ENCODE results near the gene FAM169A.
"Not testable (repeated sequence)": the region's sequence is repeated elsewhere in the genome, so short reads cannot be mapped to it uniquely, and the experiment has no call there.

Gene FAM169A

DNA sequence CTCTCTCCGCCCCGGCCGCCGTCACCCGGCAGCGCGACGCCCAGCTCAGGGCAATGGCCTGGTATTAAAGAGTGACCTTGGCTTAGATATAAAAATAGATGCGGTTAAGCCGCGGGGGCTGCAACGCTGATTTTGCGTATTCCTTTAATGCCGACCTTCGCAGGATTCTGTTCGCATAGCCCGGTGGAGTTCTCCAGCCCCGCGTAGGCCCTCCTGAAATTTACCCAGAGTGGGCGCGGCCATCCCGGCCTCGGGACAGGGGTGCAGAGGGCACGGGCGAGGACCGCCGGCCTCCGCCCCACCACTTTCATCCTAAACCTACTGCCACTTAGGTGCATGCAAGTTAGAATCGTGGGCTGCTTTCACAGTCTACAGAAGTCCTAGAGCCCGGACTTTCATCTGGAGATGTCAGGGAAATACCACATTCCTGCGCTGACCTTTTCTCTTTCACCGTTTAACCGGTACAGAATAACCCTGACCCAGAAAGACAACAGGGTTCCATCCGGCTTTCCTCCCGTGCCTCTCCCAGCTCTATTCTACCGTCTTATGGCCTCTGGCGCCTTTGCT lies 492 bp upstream of the FAM169A start:
- no peak for DNase-seq

DNA sequence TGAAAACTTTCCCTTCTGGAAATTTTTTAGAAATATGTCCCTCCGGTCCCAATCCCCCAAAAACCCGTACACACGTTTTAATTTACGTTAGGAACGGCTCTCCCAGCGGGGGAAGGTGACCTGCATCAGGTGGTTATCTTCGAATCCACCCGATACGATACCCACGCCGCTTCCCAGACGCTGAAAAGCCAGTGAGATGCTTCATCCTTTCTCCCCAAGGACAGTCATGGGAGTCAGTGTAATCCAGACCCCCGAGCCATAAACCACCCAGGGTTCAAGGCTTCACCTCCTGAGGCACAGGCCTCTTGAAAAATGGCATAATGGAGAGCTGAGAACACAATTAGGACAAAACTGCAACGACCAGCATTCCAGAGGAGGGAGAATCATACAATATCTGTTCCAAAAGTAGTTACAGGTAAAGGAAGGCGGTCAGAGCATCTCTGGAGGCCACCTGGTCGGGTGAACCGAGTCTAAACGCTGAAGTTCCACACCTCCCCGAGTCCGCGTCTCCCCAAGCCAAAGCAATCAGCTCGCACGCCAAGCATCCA lies 857 bp downstream of the FAM169A start:
- no peak for DNase-seq

DNA sequence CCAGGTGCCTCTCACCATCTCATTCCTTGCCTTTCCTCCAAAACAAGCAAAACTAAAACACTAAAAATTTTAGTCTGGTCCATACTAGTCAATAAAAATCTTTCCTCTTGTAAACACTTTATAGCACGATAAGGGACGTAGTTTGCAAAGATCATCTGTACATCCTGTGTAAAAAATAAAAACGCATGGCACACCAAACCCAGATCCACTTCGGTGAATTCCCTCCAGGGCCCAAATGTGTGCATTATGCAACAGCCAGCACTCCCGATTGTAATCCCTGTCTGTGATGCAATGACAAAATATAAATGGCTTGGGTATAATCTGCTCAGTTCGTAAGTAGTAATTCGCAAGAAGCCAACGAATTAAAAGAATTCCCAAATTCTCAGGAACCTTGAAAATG lies 1.4 kb downstream of the FAM169A start:
- DNase-seq = no peak

DNA sequence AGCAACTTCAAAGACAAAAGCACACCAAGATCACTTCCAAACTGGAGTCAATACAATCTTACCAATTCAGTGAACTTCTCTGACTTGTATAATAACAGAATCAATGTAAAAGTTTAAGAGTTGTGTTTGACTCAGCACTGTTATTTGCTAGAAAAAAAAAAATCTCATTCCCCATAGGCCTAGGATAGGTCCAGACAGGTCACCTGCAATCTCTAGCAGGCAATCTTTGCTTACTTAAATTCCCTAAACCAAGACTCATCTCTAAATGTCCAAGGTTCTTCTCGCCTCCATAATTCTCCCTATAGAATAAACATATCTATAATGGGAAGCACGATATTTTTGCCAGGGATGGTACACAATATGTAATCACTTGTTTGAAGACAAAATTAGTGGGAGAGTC lies 2.5 kb downstream of the FAM169A start:
- no peak for DNase-seq

DNA sequence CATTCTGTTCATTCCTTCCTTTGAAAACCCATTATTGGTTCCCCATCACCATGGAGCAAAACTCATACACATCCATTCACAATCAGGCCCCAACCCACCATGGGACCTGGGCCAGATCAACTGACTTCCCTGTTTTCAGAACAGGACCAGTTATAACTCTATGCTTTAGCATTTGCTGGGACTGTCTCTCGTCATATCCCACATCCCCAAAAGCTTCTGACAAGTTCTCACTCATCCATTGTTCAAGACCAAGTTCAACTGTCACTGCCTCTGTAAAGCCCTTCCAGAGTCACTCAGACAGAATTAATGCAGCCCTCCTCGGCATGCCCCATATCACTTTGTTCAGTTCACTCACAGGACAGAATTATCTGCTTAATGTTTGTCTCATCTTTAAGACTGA lies 4.0 kb downstream of the FAM169A start:
- no peak for DNase-seq

DNA sequence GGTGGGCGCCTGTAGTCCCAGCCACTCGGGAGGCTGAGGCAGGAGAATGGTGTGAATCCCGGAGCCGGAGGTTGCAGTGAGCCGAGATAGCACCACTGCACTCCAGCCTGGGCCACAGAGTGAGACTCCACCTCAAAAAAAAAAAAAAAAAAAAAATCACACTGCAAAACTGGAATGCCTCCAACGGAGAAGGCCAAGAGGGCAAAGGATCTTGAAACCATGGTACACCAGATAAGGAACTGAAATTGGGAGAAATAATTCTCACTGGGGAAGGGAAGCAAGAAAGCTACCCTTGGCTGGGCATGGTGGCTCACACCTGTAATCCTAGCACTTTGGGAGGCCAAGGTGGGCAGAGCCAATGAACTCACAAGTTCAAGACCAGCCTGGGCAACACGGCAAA lies 9.2 kb downstream of the FAM169A start:
- not testable (repeated sequence) for DNase-seq

DNA sequence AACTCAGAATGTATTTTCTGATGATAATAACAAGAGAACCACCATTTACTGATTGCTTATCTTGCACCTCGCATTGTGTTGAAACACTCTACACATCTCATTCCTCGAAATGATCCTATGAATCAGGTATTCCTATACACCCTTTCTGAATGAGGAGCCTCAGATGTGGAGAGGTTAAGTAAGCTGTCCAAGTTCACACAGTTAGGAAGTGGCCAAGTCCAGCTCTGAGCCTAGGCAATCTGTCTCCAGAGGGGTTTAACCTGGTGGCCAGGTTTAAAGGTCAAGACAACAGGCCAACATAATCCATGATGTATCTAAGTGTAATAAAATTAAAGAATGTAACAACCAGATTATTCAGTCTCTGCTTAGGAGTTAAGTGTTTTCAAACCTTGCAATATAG lies 12.9 kb downstream of the FAM169A start:
- DNase-seq = no peak

DNA sequence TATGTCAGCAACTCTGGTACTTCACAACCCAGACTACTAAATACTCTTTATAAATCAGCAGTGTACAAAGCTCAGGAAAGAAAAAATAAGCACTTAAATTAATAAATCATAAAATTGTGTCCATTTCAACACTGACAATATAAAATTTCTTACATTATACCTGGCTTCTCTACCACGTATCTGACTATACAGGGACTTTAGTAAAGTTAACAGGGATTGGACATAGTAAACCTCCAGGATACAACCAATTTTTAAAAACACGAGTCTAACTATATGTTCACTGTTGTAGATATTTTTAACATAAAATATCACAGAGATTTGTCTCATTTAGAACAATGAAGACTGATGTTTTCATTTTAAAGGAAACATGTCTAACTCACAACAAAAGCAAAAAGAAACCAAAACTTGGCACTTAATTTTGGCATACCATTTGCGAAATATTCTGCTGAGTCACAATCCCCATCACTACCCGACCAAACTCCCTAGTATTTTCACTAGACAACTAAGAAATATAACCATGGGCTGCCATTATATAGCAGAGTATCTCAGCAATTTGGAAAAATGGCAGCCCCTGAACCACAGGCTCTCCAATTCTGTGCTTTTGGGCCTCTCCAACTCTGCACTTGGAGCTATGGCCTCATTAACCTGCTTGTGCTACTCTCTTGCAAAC lies 14.4 kb downstream of the FAM169A start:
- DNase-seq = no peak

DNA sequence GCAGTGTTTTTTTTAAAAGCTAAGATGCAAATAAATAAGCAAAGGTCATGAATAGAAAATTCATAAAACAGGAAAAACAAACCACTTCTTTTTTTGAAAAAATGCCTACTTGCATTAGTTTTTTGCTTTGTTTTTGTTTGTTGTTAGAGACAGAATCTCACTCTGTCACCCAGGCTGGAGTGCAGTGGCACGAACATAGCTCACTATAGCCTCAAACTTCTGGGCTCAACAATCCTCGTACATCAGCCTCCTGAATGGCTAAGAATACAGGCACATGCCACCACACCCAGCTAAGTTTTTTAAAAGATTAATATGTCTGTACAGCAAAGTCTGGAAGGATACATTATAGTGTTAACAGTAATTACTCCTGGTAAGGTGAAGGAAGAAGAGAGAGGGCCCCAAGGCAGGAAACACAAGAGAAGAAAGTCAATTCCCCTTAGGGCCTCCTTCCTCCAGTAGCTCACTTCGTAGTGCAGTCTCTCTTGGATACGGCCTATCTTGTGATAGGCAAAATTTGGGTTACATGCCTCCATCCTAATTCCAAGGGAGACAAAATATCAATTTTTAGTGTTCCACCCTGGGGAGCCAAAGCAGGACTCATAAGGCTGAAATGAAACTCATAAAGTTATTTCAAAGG lies 15.3 kb downstream of the FAM169A start:
- DNase-seq = no peak

DNA sequence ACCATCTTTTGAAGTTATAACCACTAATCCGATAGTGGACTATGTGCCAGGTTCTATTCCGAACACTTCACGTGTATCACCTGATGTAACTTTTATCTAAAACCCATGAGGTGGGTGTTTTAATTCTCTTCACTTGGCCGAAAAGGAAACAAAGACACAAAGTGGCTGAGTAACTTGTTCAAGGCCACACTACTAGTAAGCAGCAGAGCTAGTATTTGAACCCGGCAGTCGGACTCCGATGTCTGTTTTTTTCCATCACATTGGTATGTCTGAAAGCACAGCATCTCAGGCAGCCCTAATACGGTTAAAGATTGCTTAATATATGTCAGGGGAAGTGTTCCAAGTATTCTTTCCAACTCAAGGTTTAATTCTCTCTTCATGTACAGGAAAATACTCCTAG lies 16.2 kb downstream of the FAM169A start:
- no peak for DNase-seq

DNA sequence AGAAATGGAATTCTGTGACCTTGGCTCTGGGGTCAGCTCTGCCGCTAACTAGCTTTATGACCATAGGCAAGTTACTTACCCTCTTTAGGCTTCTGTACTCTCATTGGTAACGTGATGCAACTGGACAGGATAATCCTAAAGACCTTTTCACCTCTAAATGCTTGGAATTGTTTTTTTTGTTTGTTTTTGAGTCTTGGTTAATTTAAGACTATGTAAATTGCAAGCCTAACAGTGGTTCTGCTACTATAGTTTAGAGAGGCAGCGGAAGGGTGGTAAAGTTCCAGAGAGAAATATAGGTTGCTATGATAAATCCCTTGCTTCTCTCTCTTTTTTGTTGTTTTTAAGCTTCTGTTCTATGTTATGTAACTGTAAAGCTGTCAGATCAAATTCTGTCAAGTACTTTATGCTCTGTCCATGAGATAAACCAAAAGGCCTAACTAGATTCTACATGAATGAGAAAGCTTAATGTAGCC lies 17.6 kb downstream of the FAM169A start:
- no peak for DNase-seq

DNA sequence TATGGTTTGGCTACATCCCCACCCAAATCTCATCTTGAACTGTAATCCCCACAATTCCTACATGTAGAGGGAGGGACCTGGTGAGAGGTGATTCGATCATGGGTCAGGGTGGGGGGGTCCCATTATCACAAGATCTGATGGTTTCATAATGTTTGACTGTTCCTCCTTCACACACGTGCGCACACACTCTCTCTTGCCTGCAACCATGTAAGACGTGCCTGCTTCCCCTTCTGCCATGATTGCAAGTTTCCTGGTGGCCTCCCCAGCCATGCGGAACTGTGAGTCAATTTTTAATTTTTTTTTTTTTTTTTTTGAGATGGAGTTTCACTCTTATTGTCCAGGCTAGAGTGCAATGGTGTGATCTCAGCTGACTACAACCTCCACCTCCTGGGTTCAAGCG lies 27.0 kb downstream of the FAM169A start:
- no peak for DNase-seq

DNA sequence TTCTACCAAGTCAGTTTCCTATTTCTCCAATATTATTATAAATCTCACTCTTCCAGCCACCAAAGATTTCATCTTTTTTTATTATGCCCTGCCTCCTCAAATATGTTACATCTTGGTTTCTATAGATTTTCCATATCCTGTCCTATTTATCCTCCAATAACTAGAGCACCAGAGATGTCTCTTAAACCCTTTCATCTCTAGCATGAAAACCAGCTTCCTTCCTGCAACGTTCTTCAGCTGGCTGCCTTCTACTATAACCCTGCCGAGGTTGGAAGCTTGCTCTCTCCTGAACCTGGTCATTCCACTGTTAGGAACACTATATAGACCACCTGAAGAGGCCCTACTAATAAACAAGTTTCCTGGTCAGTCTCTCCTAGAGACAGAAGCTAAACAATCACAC lies 27.9 kb downstream of the FAM169A start:
- no peak for DNase-seq

DNA sequence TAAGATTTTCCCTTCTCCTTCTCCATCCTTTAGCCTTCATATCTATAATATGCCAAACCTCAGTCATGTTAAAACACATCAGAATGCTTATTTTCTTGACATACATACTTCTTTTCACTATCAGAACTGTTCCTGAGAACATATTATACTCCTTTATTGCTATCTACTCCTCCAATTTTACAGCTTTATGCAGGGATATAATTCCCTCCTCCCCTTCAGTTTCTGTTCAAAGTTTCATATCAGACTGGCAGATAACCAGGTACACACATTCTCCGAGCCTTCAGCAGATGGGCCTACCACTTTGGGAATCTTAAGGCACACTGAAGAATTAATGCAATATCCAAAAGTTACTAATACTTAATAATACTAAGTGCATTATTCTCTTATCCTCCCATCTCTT lies 29.1 kb downstream of the FAM169A start:
- DNase-seq = no peak

DNA sequence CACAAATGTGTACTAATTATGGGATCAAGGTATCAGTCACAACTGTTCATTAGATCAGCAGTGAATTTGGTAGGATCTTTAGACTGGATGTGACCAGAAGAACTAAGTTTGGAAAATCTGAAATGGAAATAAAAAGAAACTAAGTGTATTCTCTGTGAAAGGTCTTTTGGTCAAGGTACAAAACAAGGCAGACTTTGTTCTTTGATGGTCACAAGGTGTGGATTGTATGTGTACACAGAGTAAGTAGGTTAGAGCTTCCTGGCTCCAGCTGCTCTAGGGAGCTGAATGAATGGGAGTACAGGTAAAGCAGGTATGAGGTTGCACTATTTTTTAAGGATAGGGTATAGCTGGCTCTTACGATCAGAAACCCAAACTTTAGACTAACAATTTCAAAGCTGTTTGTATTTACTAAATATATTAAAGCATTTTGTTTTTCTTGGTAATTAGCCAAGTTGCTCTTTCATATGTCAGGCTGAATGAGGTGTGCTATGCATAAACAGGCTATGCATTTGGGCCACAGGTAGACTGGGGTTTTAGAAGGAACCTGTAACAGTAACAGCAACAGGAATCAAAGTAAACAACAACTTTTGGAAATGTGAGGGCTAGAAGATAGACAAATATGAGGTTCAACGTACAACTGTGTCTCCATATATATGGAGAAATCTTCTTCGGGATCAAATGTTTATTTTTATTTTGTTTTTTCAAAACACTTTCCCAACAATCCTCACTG lies 32.5 kb downstream of the FAM169A start:
- DNase-seq = no peak

DNA sequence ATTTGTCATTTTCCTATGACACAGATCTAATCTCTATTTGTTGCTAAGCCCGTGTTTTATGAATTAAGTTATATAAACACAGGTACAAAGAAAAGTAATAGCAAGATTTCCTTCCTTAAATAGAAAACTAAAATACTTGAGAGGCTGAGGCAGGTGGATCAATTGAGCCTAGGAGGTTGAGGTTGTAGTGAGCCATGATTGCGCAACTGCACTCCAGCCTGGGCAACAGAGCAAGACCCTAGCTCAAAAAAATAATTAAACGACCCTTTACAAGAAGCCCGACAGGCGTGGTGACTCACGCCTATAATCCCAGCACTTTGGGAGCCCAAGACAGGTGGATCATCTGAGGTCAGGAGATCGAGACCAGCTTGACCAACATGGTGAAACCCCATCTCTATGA lies 36.8 kb downstream of the FAM169A start:
- DNase-seq = no peak

DNA sequence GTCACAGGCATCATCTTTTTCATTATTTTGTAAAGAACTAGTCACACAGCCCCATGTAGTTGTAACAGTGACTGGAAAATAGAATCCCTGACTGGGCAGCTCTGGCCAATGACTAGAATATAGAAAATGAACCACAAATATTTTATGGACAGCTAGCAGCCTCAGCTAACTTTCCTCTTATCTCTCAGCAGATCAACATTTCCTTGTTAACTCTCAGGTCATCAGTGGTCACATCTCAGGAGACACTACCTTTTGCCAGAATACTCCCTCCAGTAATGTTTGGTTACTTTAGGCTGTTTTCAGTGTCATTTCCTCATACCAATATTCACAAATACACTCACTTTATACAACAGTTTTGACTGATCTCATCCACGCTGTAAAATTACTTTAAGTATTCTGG lies 43.9 kb downstream of the FAM169A start:
- DNase-seq = no peak

DNA sequence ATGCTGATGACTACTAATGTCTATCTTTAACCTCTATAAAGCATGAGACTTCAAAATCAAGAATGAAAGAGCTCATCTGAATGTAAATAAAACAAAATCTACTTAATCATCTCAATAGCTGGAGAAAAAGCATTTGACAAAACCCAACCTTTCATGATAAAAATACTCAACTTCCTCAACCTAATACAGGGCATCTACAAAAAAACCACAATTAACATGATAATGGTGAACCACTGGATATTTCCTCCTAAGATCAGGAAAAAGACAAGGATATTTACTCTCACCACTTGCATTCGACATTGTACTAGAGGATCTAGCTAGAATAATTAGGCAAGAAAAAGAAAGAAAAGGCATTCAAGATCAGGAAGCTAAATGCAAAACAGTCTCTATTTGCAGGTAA lies 49.3 kb downstream of the FAM169A start:
- DNase-seq = no peak

DNA sequence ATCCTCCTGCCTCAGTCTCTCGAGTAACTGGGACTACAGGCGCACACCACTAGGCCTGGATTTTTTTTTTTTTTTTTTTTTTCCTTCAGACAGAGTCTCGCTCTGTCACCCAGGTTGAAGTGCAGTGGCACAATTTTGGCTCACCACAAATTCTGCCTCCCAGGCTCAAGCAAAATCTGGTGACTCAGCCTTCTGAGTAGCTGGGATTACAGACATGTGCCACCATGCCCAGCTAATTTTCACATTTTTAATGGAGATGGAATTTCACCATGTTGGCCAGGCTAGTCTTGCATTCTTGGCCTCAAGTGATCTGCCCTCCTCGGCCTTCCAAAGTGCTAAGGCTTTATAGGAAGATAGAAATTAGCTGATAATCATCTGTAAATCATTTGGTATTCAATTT lies 55.3 kb downstream of the FAM169A start:
- DNase-seq = no peak

DNA sequence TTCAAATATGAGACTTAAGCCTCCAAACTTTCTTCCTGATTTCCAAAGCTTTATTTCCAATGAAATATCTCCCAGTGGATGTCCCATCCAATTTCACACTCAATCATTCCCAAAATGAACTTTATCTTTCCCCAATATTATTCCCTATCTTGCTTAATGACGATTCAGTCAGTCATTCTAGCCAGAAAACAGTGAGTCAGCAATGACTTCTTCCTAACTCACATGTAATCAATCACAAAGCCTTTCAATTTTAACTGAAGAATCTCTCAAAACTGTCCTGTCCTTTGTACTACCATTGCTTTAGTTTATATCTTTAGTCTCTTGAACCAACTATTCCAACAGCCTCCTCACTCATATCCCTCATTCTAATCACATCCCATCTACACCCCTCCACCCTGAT lies 64.2 kb downstream of the FAM169A start:
- no peak for DNase-seq

DNA sequence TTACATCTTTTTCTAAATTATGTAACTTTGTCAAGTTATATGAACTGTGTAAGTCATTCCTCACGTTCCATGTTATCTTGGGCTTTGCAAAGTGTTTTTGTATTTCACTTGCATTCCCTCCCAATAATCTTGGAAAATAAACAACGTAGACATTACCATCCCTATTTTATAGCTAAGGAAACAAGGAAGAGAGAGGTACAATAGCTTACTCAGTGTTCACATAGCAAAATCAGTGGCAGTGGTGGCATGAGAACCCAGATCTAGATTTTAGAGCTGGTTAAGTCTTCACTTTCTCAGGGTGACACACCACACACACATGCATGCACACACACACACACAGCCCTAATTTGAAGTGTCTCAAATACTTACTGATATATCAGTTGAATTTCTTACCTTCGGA lies 65.0 kb downstream of the FAM169A start:
- DNase-seq = no peak

DNA sequence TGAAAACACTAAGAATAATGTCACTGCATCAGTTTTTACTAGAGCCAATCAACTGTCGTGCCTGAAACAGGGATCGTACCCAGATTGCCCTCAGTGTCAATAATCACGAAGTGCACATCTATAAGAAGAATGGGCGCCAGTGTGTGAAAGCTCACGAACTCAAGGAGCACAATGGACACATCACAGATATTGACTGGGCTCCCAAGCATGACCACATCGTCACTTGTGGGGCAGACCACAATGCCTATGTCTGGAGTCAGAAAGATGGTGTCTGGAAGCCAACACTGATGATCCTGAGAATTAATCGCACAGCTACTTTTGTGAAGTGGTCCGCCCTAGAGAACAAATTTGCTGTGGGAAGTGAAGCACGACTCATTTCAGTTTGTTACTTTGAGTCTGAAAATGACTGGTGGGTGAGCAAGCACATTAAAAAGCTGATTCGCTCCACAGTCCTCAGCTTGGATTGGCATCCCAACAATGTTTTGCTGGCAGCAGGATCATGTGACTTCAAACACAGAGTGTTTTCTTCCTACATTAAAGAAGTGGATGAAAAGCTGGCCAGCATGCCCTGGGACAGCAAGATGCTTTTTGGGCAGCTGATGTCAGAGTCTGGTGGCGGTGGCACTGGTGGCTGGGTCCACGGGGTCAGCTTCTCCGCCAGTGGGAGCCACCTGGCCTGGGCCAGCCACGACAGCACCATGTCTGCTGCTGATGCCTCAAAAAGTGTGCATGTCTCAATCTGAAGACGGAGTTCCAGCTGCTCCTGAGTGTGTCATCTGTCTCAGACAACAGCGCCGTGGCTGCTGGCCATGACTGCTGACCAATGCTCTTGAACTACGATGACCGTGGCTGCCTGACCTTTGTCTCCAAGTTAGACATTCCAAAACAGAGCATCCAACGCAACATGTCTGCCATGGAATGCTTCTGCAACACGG lies 66.9 kb downstream of the FAM169A start:
- DNase-seq = no peak

DNA sequence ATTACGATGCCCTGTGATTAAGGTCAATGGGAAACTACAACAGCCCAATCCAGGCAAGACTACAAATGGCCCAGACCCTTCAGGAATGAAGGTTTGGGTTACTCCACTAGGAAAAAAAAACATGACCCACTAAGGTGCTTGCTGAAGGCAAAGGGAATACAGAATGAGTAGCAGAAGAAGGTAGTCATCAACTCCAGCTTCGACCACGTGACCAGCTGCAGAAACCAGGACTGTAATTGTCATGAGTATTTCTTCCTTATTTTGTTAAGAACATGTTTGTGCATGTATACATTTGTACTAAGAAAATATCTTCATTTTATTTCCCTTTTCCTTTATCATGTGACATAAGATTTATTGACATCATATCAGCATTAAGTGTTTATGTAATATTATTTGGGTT lies 74.5 kb downstream of the FAM169A start:
- not testable (repeated sequence) for DNase-seq

Data from OCI-M1 (cell line).